Cardiac fibroblast (primary cell): ENCODE data around the gene FXYD6.
A peak's percentile ranks its signal among the peaks of the same experiment; 100 is the strongest.

Experiments used
- DNase-seq, 2 donors: peaks; one replicate each; pipeline versions ENCODE4 v3.0.0 to v3.0.0-alpha.2; 2010; ENCODE audit warnings: low read depth in 2 of 2
- H3K4me3 ChIP-seq, 2 donors: replicated peaks in 1 of 2; 1 replicate in 1 of 2; 2 replicates in 1 of 2; pipeline ENCODE4 v1.5.1; 2011; ENCODE audit warnings: low read depth in 2 of 2, low read length in 2 of 2, mild to moderate bottlenecking in 2 of 2, moderate library complexity in 1 of 2
- CTCF ChIP-seq: IDR thresholded peaks from one replicate; pipeline ENCODE4 v1.5.1; 2011; ENCODE audit warnings: low read depth, mild to moderate bottlenecking, low read length, inconsistent platforms

The FXYD6 gene

GRCh38 chr11:117910941-117911655 is 34.6 kb upstream of the FXYD6 start:
- no peak overlapping the region for H3K4me3 ChIP-seq
- no peak for TF ChIP-seq CTCF
- DNase-seq, result no peak

GRCh38 chr11:117910525-117910924 is 34.1 kb upstream of the FXYD6 start:
- TF ChIP-seq CTCF, result no peak
- H3K4me3 ChIP-seq, result no peak overlapping the region
- no peak for DNase-seq

- TF ChIP-seq CTCF, result no peak
- H3K4me3 ChIP-seq, result no peak overlapping the region
- no peak for DNase-seq
Observed at GRCh38 chr11:117909611-117910382, 33.3 kb upstream of the FXYD6 start.

GRCh38 chr11:117908959-117909610 is 32.6 kb upstream of the FXYD6 start:
- no peak for TF ChIP-seq CTCF
- DNase-seq, result no peak
- H3K4me3 ChIP-seq, result no peak overlapping the region

GRCh38 chr11:117908109-117908895 is 31.8 kb upstream of the FXYD6 start:
- no peak overlapping the region for H3K4me3 ChIP-seq
- no peak for TF ChIP-seq CTCF
- DNase-seq, result no peak

- no peak for TF ChIP-seq CTCF
- no peak overlapping the region for H3K4me3 ChIP-seq
- peak; percentile 83 to 90 for DNase-seq
Observed at GRCh38 chr11:117907276-117908108, 31.0 kb upstream of the FXYD6 start.
